D721Med (cell line): ENCODE results near the gene MAB21L3.

Source experiments
- DNase-seq: peaks from one replicate; pipeline ENCODE4 v3.0.0; 2011; ENCODE audit warnings: low spot score; ENCODE audit not compliant: insufficient read length
- FAIRE-seq: peaks from 2 replicates; lab custom pipeline; 2011; peaks lifted over from hg19 to GRCh38; lab: Jason Lieb, UNC
- TF ChIP-seq, protein P1 (sequence below): IDR thresholded peaks from 2 replicates; pipeline ENCODE4 v1.5.1; 2012; ENCODE audit warnings: mild to moderate bottlenecking, control low read depth; ENCODE audit not compliant: insufficient read depth; ENCODE audit errors: missing control alignments

Gene MAB21L3

DNA sequence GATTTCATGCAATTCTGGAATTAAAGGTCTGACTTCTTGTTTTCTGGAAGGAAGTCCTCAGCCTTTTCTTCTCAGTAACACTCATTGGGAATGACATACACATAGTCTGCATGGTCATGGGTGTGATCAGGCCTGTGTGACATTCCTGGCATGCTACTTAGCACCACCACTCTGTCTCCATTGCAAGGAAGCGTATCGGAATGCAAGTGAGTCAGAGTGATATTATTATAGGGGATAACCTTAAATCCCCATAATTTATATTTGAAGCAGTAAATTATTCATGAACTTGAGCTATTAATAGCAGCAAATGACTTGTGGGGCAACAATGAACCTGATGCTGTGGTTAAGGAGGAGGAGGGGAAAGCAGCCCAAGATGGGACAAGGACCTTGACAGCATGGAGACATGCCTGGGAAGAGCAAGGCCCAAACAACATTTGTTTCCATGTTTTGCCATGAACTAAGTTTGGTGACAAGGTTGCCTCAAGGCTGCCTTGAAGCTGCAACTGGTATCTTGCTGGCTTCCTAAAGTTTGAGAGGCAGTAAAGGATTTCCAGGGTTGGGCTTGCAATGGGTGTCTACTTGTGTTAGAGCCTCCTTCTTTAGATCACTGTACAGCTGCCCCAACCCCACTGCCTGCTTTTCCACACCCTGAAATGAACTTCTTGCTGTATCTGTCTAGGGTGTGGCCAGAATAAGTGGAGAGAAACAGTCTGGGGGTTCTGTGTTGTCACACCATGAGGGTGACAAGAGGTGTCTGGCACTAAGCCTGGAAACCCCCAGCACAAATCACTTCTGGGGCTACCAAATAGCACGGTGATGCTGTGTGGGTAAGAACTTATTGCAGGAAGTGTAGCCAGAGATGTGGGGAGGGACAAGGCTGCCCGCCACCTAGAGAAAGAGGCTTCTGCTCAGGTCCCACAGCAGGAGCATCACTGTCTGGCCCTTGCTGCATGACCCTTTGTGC, 4.6 kb downstream of the MAB21L3 start:
- TF ChIP-seq, protein P1, sequence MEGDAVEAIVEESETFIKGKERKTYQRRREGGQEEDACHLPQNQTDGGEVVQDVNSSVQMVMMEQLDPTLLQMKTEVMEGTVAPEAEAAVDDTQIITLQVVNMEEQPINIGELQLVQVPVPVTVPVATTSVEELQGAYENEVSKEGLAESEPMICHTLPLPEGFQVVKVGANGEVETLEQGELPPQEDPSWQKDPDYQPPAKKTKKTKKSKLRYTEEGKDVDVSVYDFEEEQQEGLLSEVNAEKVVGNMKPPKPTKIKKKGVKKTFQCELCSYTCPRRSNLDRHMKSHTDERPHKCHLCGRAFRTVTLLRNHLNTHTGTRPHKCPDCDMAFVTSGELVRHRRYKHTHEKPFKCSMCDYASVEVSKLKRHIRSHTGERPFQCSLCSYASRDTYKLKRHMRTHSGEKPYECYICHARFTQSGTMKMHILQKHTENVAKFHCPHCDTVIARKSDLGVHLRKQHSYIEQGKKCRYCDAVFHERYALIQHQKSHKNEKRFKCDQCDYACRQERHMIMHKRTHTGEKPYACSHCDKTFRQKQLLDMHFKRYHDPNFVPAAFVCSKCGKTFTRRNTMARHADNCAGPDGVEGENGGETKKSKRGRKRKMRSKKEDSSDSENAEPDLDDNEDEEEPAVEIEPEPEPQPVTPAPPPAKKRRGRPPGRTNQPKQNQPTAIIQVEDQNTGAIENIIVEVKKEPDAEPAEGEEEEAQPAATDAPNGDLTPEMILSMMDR = no peak
- FAIRE-seq (no peak), DNase-seq (no peak)

DNA sequence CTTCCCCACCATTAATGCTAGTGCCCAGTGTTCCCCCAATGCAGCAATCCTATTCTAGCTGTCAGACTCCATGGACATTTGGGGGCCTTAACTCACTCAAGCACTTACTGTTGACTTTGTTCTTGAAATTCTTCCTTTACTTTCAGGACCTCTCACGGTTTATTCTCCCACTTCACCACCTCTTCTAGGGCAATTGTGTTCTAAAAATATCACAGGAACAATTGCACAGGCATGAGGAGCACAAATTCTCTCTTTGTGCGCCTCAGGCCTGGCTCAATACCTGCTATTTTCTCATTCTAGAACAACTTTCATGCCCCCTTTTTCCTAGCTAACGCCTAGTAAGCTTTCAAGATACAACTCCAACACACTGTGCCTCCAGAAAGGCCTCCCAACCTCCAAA, 7.3 kb downstream of the MAB21L3 start:
- FAIRE-seq (no peak), DNase-seq (no peak)
- TF ChIP-seq, protein P1 = no peak

DNA sequence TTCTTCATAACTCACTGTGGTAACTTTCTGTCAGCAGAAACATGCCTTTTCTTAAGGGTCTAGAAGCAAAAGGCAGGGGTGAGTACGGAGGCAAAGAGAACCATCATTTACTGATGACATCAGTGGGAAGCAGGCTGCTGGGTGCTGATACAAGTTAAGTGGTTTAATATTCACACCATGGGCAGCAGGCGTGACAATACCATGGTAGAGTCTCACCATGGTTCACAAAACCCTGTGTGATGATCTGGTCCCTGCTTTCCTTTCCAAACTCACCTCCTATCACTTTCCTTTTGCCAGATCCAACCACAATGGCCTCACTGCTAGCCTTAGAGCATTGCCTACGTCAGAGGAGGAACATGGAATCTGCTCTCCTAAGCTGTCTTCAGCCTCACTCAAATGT, 8.7 kb downstream of the MAB21L3 start:
- FAIRE-seq (no peak), DNase-seq (no peak)
- TF ChIP-seq, protein P1 = no peak

DNA sequence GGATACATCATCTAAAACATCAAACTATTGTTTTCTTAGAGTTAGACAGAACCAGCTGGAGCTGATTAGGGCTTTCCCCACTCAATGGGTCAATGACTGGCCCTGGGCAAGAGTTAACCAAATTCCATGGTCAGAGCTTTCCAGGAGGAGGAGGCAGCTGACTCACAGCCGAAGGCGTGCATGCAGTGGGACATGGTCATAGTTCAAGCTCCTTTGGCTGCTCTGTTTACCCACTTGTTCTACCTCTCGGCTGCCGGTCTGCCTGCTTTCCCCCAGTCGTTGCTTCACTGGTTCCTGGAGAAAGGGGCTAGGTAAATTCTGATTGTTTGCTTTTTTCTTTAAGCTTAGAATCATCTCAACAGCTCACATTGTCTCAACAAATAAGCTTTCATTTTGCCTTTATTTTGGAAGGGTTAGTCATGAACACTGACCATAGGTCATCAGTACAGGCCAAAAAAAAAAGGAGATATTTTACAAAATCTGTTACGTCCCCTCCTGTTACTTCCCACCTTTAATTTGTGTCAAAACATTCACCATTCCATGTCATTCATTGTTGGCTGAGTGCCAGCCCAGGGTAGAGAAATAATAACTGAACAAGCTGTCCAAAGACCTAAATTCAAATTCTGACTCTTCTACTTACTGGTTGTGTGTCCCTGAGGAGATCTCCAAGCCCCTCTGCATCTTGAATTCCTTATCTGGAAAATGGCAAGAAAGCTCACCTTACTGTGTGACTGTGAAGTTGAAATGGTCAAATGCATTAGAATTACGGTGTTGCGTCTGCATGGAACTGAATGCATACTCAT, 12.0 kb downstream of the MAB21L3 start:
- TF ChIP-seq, protein P1 = no peak
- DNase-seq = no peak
- no peak for FAIRE-seq

DNA sequence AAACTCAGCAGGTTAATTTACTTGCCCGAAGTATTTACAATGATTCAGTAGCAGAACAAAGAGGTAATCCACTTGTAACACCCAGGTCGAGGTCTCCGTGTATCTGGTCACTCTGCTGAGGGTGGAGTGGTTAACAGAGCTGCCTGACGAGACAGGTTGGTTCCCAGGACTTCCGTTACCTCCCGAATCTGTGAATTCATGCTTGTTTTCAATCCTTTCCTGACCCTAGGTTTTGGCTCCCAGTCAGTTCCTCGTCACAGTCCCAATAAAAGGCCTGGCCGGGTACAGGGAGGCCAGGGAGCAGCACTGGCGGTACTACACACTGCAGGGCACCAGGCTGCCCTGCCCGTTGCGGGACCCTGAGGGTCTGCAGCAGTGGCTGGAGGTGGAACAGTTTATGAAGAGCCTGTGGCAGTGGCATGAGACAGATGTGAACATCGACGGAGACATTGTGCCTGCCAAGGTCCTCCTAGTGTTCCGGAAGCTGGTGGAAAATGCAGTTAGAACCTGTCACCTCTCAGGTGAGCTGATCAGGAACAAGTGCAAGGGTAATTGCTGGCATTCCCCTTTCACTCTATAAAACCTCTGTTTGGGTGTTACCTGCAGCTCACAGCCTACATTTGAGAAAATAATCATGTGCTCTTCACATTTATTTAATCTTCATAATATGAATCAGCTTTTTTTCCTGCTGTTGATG, 12.8 kb downstream of the MAB21L3 start:
- DNase-seq (no peak), FAIRE-seq (no peak)
- TF ChIP-seq, protein P1 = no peak

DNA sequence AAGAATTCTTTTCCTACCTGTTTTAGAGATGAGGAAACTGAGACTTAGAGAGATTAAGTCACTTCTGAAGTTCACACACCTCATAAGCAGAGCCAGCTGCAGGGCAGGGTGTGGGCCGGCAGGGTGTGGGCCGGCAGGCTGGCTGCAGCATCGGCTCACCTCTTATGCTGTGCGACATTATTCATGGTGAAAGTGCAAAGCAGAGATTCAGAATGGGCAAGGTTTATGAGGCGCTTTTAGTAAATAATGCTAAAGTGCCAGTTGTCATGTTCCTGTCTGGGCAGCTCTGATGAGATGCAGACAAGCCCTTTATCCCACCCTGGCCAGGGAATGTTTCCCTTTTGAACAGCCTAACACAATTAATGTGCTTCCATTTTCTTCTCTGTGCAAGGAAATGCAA, 14.6 kb downstream of the MAB21L3 start:
- TF ChIP-seq, protein P1 = no peak
- DNase-seq = no peak
- no peak for FAIRE-seq
